ENCODE results near the gene CBX1. TPM values are rescaled to one million over a fixed set of nuclear protein-coding genes. Genes with fewer than 3 reads are reported as not detected.
A peak's percentile ranks its signal among the peaks of the same experiment; 100 is the strongest.

The CBX1 gene
- total RNA-seq, 1 donor from 2014 or later, result 69.3 TPM

DNA sequence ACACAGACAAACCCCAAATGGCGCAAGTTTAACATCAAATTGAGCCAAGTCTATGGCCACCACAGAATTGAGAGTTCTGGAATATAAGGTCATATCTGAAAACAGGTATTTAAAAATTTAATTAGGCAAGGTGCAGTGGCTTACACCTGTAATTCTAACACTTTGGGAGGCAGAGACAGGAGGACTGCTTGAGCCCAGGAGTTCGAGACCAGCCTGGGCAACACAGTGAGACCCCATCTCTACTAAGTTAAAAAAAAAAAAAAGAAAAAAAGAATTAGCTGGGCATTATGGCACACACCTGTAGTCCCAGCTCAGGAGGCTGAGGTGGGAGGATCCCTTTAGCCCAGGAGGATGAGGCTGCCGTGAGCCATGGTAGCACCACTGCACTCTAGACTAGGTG is 34.0 kb downstream of the CBX1 start:
- Mint-ChIP-seq H3K4me1 (ENCODE audit: low read depth, unreplicated experiment) (peaks cover 18% of the 10 kb centered on the region), H3K4me3 (ENCODE audit: unreplicated experiment) (no peak overlapping the region), H3K27me3 (ENCODE audit: low read depth, unreplicated experiment) (no peaks in the 10 kb centered on the region), H3K27ac (ENCODE audit: unreplicated experiment) (no peak overlapping the region), H3K36me3 (ENCODE audit: low read depth, unreplicated experiment) (peaks cover 16% of the 10 kb centered on the region), H3K9me3 (ENCODE audit: unreplicated experiment) (no peaks in the 10 kb centered on the region)
- TF ChIP-seq EZH2 (IDR thresholded peaks at IDR 0.05; ENCODE audit: insufficient read depth, low read length), result no peak
- Histone ChIP-seq H3K9ac (ENCODE audit: low read length) (no peak overlapping the region), H4K20me1 (ENCODE audit: insufficient read depth, low read length) (peaks cover 40% of the 10 kb centered on the region), H3K4me3 (ENCODE audit: insufficient read depth, low read depth, low read length) (no peak overlapping the region), H3K36me3 (ENCODE audit: insufficient read depth, low read length) (peaks cover 62% of the 10 kb centered on the region), H2AFZ (ENCODE audit: low read depth, low read length) (no peak overlapping the region), H3K79me2 (ENCODE audit: insufficient read depth, low read length) (peaks cover 6% of the 10 kb centered on the region), H3K27me3 (ENCODE audit: insufficient read depth, low read length) (no peaks in the 10 kb centered on the region), H3K9me3 (ENCODE audit: insufficient read depth, low read depth, low read length) (no peaks in the 10 kb centered on the region), H3K4me1 (ENCODE audit: insufficient read depth, low read length) (peaks cover 11% of the 10 kb centered on the region), H3K27ac (ENCODE audit: low read depth, low read length) (no peak overlapping the region), H3K4me2 (ENCODE audit: low read length) (no peak overlapping the region)
- DNase-seq (ENCODE audit: low read depth) (no peak), FAIRE-seq (no peak)

DNA sequence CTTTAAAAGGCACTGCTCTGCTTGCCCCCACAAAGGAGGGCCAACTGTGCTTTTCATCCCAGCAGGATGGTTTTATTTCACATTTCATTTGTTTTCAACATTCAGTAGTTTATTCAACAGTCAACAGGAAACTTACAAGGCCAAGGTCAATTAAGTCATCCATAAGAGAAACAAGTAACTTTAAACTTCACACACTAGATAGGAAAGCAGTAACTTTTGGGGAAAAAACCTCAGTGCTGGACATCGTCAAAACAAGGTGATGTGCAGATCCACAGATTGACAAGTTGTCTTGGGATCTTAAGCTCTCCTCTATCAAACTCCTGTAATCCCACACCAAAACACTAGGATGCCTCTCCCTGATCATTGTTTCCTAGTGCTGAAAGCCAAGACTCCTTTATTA is 34.6 kb downstream of the CBX1 start:
- TF ChIP-seq EZH2 (IDR thresholded peaks at IDR 0.05; ENCODE audit: insufficient read depth, low read length), result no peak
- TF ChIP-seq, protein P1, sequence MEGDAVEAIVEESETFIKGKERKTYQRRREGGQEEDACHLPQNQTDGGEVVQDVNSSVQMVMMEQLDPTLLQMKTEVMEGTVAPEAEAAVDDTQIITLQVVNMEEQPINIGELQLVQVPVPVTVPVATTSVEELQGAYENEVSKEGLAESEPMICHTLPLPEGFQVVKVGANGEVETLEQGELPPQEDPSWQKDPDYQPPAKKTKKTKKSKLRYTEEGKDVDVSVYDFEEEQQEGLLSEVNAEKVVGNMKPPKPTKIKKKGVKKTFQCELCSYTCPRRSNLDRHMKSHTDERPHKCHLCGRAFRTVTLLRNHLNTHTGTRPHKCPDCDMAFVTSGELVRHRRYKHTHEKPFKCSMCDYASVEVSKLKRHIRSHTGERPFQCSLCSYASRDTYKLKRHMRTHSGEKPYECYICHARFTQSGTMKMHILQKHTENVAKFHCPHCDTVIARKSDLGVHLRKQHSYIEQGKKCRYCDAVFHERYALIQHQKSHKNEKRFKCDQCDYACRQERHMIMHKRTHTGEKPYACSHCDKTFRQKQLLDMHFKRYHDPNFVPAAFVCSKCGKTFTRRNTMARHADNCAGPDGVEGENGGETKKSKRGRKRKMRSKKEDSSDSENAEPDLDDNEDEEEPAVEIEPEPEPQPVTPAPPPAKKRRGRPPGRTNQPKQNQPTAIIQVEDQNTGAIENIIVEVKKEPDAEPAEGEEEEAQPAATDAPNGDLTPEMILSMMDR (IDR thresholded peaks at IDR 0.05; ENCODE audit: insufficient read depth, low read depth, low read length), result no peak
- H3K9me3 ChIP-seq (ENCODE audit: insufficient read depth, low read depth, low read length), result no peaks in the 10 kb centered on the region
- peak overlapping the region; percentile 29 for H3K27ac Mint-ChIP-seq (ENCODE audit: unreplicated experiment)
- H3K4me1 ChIP-seq (ENCODE audit: insufficient read depth, low read length), result peaks cover 11% of the 10 kb centered on the region
- no peaks in the 10 kb centered on the region for H3K9me3 Mint-ChIP-seq (ENCODE audit: unreplicated experiment)
- H3K27me3 ChIP-seq (ENCODE audit: insufficient read depth, low read length), result no peaks in the 10 kb centered on the region
- no peak overlapping the region for H3K4me3 Mint-ChIP-seq (ENCODE audit: unreplicated experiment)
- no peak overlapping the region for H3K27ac ChIP-seq (ENCODE audit: low read depth, low read length)
- peaks cover 46% of the 10 kb centered on the region for H4K20me1 ChIP-seq (ENCODE audit: insufficient read depth, low read length)
- H3K9ac ChIP-seq (ENCODE audit: low read length), result no peak overlapping the region
- no peak overlapping the region for H2AFZ ChIP-seq (ENCODE audit: low read depth, low read length)
- peaks cover 18% of the 10 kb centered on the region for H3K4me1 Mint-ChIP-seq (ENCODE audit: low read depth, unreplicated experiment)
- no peaks in the 10 kb centered on the region for H3K27me3 Mint-ChIP-seq (ENCODE audit: low read depth, unreplicated experiment)
- peaks cover 19% of the 10 kb centered on the region for H3K36me3 Mint-ChIP-seq (ENCODE audit: low read depth, unreplicated experiment)
- H3K36me3 ChIP-seq (ENCODE audit: insufficient read depth, low read length), result peaks cover 64% of the 10 kb centered on the region
- FAIRE-seq (no peak), DNase-seq (ENCODE audit: low read depth) (no peak)
- peaks cover 6% of the 10 kb centered on the region for H3K79me2 ChIP-seq (ENCODE audit: insufficient read depth, low read length)
- no peak overlapping the region for H3K4me2 ChIP-seq (ENCODE audit: low read length)
- no peak overlapping the region for H3K4me3 ChIP-seq (ENCODE audit: insufficient read depth, low read depth, low read length)

DNA sequence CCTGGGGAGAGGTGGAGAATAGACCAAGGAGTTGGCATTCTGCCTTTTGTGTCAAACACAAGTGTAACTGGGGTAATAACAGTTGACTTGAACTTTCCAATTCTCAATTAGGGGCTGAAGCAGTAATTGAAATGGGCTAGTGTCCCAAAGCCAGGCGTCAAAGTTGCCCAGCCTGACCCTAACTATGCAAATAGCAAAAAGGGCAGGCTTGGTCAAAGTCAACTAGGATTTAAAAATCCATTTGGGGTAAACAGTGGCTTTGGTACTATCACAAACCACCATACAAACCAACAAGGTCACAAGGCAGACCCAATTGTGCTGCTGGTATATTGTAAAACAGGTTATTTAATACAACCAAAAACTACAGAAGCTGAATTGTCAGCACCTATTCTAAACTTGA is 35.1 kb downstream of the CBX1 start:
- no peak for DNase-seq (ENCODE audit: low read depth)
- no peak overlapping the region for H2AFZ ChIP-seq (ENCODE audit: low read depth, low read length)
- H3K4me2 ChIP-seq (ENCODE audit: low read length), result no peak overlapping the region
- H3K4me3 ChIP-seq (ENCODE audit: insufficient read depth, low read depth, low read length), result no peak overlapping the region
- H3K9ac ChIP-seq (ENCODE audit: low read length), result no peak overlapping the region
- Mint-ChIP-seq H3K9me3 (ENCODE audit: unreplicated experiment) (no peaks in the 10 kb centered on the region), H3K27me3 (ENCODE audit: low read depth, unreplicated experiment) (no peaks in the 10 kb centered on the region), H3K4me3 (ENCODE audit: unreplicated experiment) (no peak overlapping the region), H3K36me3 (ENCODE audit: low read depth, unreplicated experiment) (peaks cover 20% of the 10 kb centered on the region), H3K4me1 (ENCODE audit: low read depth, unreplicated experiment) (peaks cover 21% of the 10 kb centered on the region), H3K27ac (ENCODE audit: unreplicated experiment) (no peak overlapping the region)
- H3K27ac ChIP-seq (ENCODE audit: low read depth, low read length), result no peak overlapping the region
- H3K36me3 ChIP-seq (ENCODE audit: insufficient read depth, low read length), result peaks cover 62% of the 10 kb centered on the region
- H3K79me2 ChIP-seq (ENCODE audit: insufficient read depth, low read length), result peaks cover 3% of the 10 kb centered on the region
- H3K27me3 ChIP-seq (ENCODE audit: insufficient read depth, low read length), result no peaks in the 10 kb centered on the region
- no peaks in the 10 kb centered on the region for H3K9me3 ChIP-seq (ENCODE audit: insufficient read depth, low read depth, low read length)
- no peak for FAIRE-seq
- peaks cover 11% of the 10 kb centered on the region for H3K4me1 ChIP-seq (ENCODE audit: insufficient read depth, low read length)
- H4K20me1 ChIP-seq (ENCODE audit: insufficient read depth, low read length), result peaks cover 45% of the 10 kb centered on the region
- TF ChIP-seq, protein P1 (IDR thresholded peaks at IDR 0.05; ENCODE audit: insufficient read depth, low read depth, low read length), result no peak
